CD4-positive, alpha-beta T cell (primary cell): ENCODE data around the gene ACYP2. TPM values are rescaled to one million over a fixed set of nuclear protein-coding genes. Genes with fewer than 3 reads are reported as not detected.
"Not testable (repeated sequence)": the region's sequence is repeated elsewhere in the genome, so short reads cannot be mapped to it uniquely, and the experiment has no call there.

Experiments
- ATAC-seq: fragments of 200-7000 bp; cut with Tn5 transposase; one replicate; pipeline ENCODE4 v1.10.0; 2022; ENCODE audit warnings: mild to moderate bottlenecking; ENCODE audit not compliant: poor library complexity
- CTCF ChIA-PET: fragments of 350-600 bp; sonication (Branson Sonifier 250); formaldehyde crosslinking; loops from one replicate; lab custom pipeline; 2021; ENCODE audit warnings: antibody characterized with exemption, inconsistent platforms; lab: Charles Lee
- POLR2A ChIA-PET: fragments of 350-600 bp; sonication (Branson Sonifier 250); formaldehyde crosslinking; loops from one replicate; lab custom pipeline; 2021; ENCODE audit warnings: antibody characterized with exemption, inconsistent platforms; lab: Charles Lee
- DNase-seq, 14 experiments: peaks; one replicate each; pipeline ENCODE4 v3.0.0-alpha.2; 2013 to 2020; ENCODE audit warnings: mixed read lengths in 2 of 14
- H3K27ac ChIP-seq, 2 donors: one replicate each; pipeline versions ENCODE4 v1.5.1 to v1.7.0; 2013; ENCODE audit warnings: low read length in 2 of 2, low read depth in 1 of 2, mild to moderate bottlenecking in 1 of 2
- H3K27me3 ChIP-seq, 2 experiments: 1 replicate in 1 of 2; 2 replicates in 1 of 2; pipeline versions ENCODE4 v1.6.1 to v1.7.0; 2013; ENCODE audit warnings: low read length in 2 of 2, control low read depth in 1 of 2, mild to moderate bottlenecking in 1 of 2, moderate library complexity in 1 of 2; ENCODE audit not compliant: insufficient read depth in 2 of 2, control insufficient read depth in 1 of 2
- H3K36me3 ChIP-seq: one replicate; pipeline ENCODE4 v1.6.1; 2013; ENCODE audit warnings: low read length, control low read depth; ENCODE audit not compliant: insufficient read depth
- H3K4me1 ChIP-seq: one replicate; pipeline ENCODE4 v1.6.1; 2013; ENCODE audit warnings: low read length, control low read depth; ENCODE audit not compliant: insufficient read depth
- H3K4me3 ChIP-seq: one replicate; pipeline ENCODE4 v1.5.1; 2013; ENCODE audit warnings: mild to moderate bottlenecking, low read length, moderate library complexity
- H3K9me3 ChIP-seq, 2 experiments: 1 replicate in 1 of 2; 2 replicates in 1 of 2; pipeline versions ENCODE4 v1.6.1 to v1.7.0; 2013; ENCODE audit warnings: low read length in 2 of 2, mild to moderate bottlenecking in 2 of 2, control low read depth in 1 of 2, moderate library complexity in 1 of 2; ENCODE audit not compliant: control insufficient read depth in 1 of 2, insufficient read depth in 1 of 2
- H3K27ac Mint-ChIP-seq: one replicate; pipeline ENCODE4 v1.8.0; 2020; ENCODE audit warnings: mixed read lengths
- H3K27me3 Mint-ChIP-seq: one replicate; pipeline ENCODE4 v1.8.0; 2021; ENCODE audit warnings: mixed read lengths
- H3K36me3 Mint-ChIP-seq: one replicate; pipeline ENCODE4 v1.8.0; 2021; ENCODE audit warnings: low read depth, mixed read lengths
- H3K4me1 Mint-ChIP-seq: one replicate; pipeline ENCODE4 v1.8.0; 2021; ENCODE audit warnings: low read depth, mixed read lengths
- H3K4me3 Mint-ChIP-seq: one replicate; pipeline ENCODE4 v1.8.0; 2020; ENCODE audit warnings: mild to moderate bottlenecking, mixed read lengths
- H3K9me3 Mint-ChIP-seq: one replicate; pipeline ENCODE4 v1.8.0; 2020; ENCODE audit warnings: mixed read lengths
- CTCF ChIP-seq: fragments of 200-600 bp; IDR thresholded peaks from one replicate; pipeline ENCODE4 v1.8.0; 2022; ENCODE audit warnings: antibody characterized with exemption, mild to moderate bottlenecking
- intact Hi-C, 2 experiments: fragments of 100-400 bp; cut with DNase I in 1 of 2; cut with micrococcal nuclease in 1 of 2; formaldehyde crosslinking; loops; one replicate each; pipeline versions ENCODE4 v1.15.1 to v1.9.0; 2023 to 2025; cut with DNase I, micrococcal nuclease
- total RNA-seq, 174 experiments: library from RNA in 2 of 174; stranded (reverse) in 2 of 174; gene quantifications; one replicate each; pipeline ENCODE4 v1.2.3 and lab custom pipeline; 2021 to 2026

The ACYP2 gene
- total RNA-seq, 2 experiments from 2014 or later = 9.3 to 10.9 TPM

GRCh38 chr2:54289917-54290316, 174.5 kb downstream of the ACYP2 start:
- H3K27me3 ChIP-seq = no peaks in the 10 kb centered on the region
- no peak for ATAC-seq
- no peaks in the 10 kb centered on the region for H3K4me1 ChIP-seq
- no peaks in the 10 kb centered on the region for H3K9me3 ChIP-seq
- TF ChIP-seq CTCF = no peak
- no peak for DNase-seq
- Mint-ChIP-seq H3K4me1 (no peaks in the 10 kb centered on the region), H3K4me3 (no peak overlapping the region), H3K27me3 (no peaks in the 10 kb centered on the region), H3K36me3 (no peaks in the 10 kb centered on the region), H3K9me3 (no peaks in the 10 kb centered on the region), H3K27ac (no peak overlapping the region)
- intact Hi-C loops = no loop called here
- ChIA-PET CTCF (no interaction called here), POLR2A (no interaction called here)
- no peak overlapping the region for H3K4me3 ChIP-seq
- H3K27ac ChIP-seq = no peak overlapping the region
- no peaks in the 10 kb centered on the region for H3K36me3 ChIP-seq

GRCh38 chr2:54290356-54291025, 175.1 kb downstream of the ACYP2 start:
- TF ChIP-seq CTCF = no peak

GRCh38 chr2:54294665-54295064, 179.2 kb downstream of the ACYP2 start:
- H3K36me3 ChIP-seq, CTCF ChIA-PET, H3K27me3 Mint-ChIP-seq, POLR2A ChIA-PET, H3K9me3 Mint-ChIP-seq, H3K27me3 ChIP-seq, DNase-seq, H3K27ac Mint-ChIP-seq, H3K9me3 ChIP-seq, ATAC-seq, H3K36me3 Mint-ChIP-seq, H3K4me3 ChIP-seq, H3K27ac ChIP-seq, H3K4me1 ChIP-seq, H3K4me3 Mint-ChIP-seq, intact Hi-C loops, H3K4me1 Mint-ChIP-seq: not testable (repeated sequence)

More at GRCh38 chr2:54290356-54291025, 175.1 kb downstream of the ACYP2 start:
- intact Hi-C loops = no loop called here
- POLR2A ChIA-PET = no interaction called here
- CTCF ChIA-PET = no interaction called here
- ATAC-seq = no peak
- Mint-ChIP-seq H3K9me3 (no peaks in the 10 kb centered on the region), H3K27me3 (no peaks in the 10 kb centered on the region), H3K4me1 (no peaks in the 10 kb centered on the region), H3K27ac (no peak overlapping the region), H3K4me3 (no peak overlapping the region), H3K36me3 (no peaks in the 10 kb centered on the region)
- Histone ChIP-seq H3K4me3 (no peak overlapping the region), H3K27me3 (no peaks in the 10 kb centered on the region), H3K9me3 (no peaks in the 10 kb centered on the region), H3K27ac (no peak overlapping the region), H3K36me3 (no peaks in the 10 kb centered on the region), H3K4me1 (no peaks in the 10 kb centered on the region)
- no peak for DNase-seq

GRCh38 chr2:54295911-54296310, 180.5 kb downstream of the ACYP2 start:
- no peak overlapping the region for H3K27ac ChIP-seq
- intact Hi-C loops = no loop called here
- DNase-seq (no peak), ATAC-seq (no peak)
- H3K36me3 Mint-ChIP-seq = no peaks in the 10 kb centered on the region
- H3K4me1 Mint-ChIP-seq = no peaks in the 10 kb centered on the region
- H3K4me3 Mint-ChIP-seq = no peak overlapping the region
- H3K27ac Mint-ChIP-seq = no peak overlapping the region
- ChIA-PET CTCF (no interaction called here), POLR2A (no interaction called here)
- H3K9me3 ChIP-seq = no peaks in the 10 kb centered on the region
- no peaks in the 10 kb centered on the region for H3K4me1 ChIP-seq
- H3K27me3 Mint-ChIP-seq = no peaks in the 10 kb centered on the region
- H3K36me3 ChIP-seq = no peaks in the 10 kb centered on the region
- no peaks in the 10 kb centered on the region for H3K27me3 ChIP-seq
- no peaks in the 10 kb centered on the region for H3K9me3 Mint-ChIP-seq
- no peak for TF ChIP-seq CTCF
- H3K4me3 ChIP-seq = no peak overlapping the region
